ENCODE results near the gene NPR2. TPM values are rescaled to one million over a fixed set of nuclear protein-coding genes. Genes with fewer than 3 reads are reported as not detected.

NPR2 gene
- total RNA-seq, 1 experiment from 2014 or later: 40.5 TPM

DNA sequence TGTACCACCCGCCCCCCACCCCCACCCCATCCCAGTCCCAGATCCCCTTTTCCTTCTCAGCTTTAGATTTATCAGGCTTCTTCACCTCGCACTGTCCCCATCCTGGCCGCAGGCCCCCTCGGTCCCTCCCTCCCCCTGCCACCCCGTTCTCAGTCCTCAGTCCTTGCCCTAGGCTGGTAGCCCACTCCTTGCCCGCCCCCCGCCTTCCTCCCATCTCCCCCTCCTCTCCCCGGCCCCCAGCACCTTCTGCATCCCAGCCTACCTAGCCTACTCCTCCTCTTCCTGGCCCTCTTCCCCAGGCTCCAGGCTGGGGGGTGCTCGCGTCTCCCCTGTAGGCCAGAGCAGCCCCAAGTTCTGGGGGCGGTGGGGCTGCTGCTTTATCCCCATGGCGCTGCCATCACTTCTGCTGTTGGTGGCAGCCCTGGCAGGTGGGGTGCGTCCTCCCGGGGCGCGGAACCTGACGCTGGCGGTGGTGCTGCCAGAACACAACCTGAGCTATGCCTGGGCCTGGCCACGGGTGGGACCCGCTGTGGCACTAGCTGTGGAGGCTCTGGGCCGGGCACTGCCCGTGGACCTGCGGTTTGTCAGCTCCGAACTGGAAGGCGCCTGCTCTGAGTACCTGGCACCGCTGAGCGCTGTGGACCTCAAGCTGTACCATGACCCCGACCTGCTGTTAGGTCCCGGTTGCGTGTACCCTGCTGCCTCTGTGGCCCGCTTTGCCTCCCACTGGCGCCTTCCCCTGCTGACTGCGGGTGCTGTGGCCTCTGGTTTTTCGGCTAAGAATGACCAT lies 828 bp downstream of the NPR2 start:
- no peaks in the 10 kb centered on the region for H3K36me3 Mint-ChIP-seq (ENCODE audit: insufficient read depth, unreplicated experiment)
- TF ChIP-seq, protein P1, sequence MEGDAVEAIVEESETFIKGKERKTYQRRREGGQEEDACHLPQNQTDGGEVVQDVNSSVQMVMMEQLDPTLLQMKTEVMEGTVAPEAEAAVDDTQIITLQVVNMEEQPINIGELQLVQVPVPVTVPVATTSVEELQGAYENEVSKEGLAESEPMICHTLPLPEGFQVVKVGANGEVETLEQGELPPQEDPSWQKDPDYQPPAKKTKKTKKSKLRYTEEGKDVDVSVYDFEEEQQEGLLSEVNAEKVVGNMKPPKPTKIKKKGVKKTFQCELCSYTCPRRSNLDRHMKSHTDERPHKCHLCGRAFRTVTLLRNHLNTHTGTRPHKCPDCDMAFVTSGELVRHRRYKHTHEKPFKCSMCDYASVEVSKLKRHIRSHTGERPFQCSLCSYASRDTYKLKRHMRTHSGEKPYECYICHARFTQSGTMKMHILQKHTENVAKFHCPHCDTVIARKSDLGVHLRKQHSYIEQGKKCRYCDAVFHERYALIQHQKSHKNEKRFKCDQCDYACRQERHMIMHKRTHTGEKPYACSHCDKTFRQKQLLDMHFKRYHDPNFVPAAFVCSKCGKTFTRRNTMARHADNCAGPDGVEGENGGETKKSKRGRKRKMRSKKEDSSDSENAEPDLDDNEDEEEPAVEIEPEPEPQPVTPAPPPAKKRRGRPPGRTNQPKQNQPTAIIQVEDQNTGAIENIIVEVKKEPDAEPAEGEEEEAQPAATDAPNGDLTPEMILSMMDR (IDR thresholded peaks at IDR 0.05; ENCODE audit: insufficient read depth in 1 of 2, low read depth in 1 of 2, low read length in 1 of 2, severe bottlenecking in 1 of 2, unreplicated experiment in 1 of 2): no peak
- no TSS peak for BruUV-seq (replicated peaks)
- Histone ChIP-seq H3K4me1 (peaks cover 8% of the 10 kb centered on the region; the same call in 1 of the 2 replicates), H3K27me3 (replicated peaks; ENCODE audit: control insufficient read depth, insufficient read depth, low read length) (no peaks in the 10 kb centered on the region), H3K4me3 (ENCODE audit: low read depth, low read length) (no peak overlapping the region), H3K9me3 (no peaks in the 10 kb centered on the region), H3K36me3 (ENCODE audit: control insufficient read depth, insufficient read depth, low read length) (0 out of 2 replicates have a peak, but pooled peaks cover 1% of the 10 kb centered on the region)
- CTCF ChIA-PET: no interaction called here
- no peak for DNase-seq
- intact Hi-C loops (cut with micrococcal nuclease; ENCODE audit: unreplicated experiment): no loop called here
- H3K9me3 Mint-ChIP-seq (ENCODE audit: unreplicated experiment): no peaks in the 10 kb centered on the region
- POLR2A ChIA-PET: no interaction called here
- H3K27ac Mint-ChIP-seq (ENCODE audit: unreplicated experiment): no peak overlapping the region
- no peak overlapping the region for H3K4me3 Mint-ChIP-seq (ENCODE audit: unreplicated experiment)
- H3K4me1 Mint-ChIP-seq (ENCODE audit: low read depth, unreplicated experiment): peaks cover 4% of the 10 kb centered on the region
- H3K27me3 Mint-ChIP-seq (ENCODE audit: insufficient read depth, unreplicated experiment): no peaks in the 10 kb centered on the region

DNA sequence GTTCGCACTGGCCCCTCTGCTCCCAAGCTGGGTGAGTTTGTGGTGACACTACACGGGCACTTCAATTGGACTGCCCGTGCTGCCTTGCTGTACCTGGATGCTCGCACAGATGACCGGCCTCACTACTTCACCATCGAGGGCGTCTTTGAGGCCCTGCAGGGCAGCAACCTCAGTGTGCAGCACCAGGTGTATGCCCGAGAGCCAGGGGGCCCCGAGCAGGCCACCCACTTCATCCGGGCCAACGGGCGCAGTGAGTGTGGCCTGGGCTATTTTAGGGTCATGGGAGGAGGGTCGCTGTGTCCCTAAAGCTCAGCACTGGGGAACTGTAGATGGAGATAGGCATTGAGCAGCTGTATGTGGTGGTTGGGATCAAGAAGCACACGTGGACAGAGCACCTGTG lies 1.4 kb downstream of the NPR2 start:
- Mint-ChIP-seq H3K27ac (ENCODE audit: unreplicated experiment) (no peak overlapping the region), H3K27me3 (ENCODE audit: insufficient read depth, unreplicated experiment) (no peaks in the 10 kb centered on the region), H3K4me1 (ENCODE audit: low read depth, unreplicated experiment) (peaks cover 4% of the 10 kb centered on the region), H3K36me3 (ENCODE audit: insufficient read depth, unreplicated experiment) (no peaks in the 10 kb centered on the region), H3K4me3 (ENCODE audit: unreplicated experiment) (no peak overlapping the region), H3K9me3 (ENCODE audit: unreplicated experiment) (no peaks in the 10 kb centered on the region)
- intact Hi-C loops (cut with micrococcal nuclease; ENCODE audit: unreplicated experiment): no loop called here
- TF ChIP-seq, protein P1 (IDR thresholded peaks at IDR 0.05; ENCODE audit: insufficient read depth in 1 of 2, low read depth in 1 of 2, low read length in 1 of 2, severe bottlenecking in 1 of 2, unreplicated experiment in 1 of 2): no peak
- POLR2A ChIA-PET: no interaction called here
- H3K27me3 ChIP-seq (replicated peaks; ENCODE audit: control insufficient read depth, insufficient read depth, low read length): no peaks in the 10 kb centered on the region
- H3K9me3 ChIP-seq: no peaks in the 10 kb centered on the region
- no TSS peak for BruUV-seq (replicated peaks)
- H3K4me1 ChIP-seq: peaks cover 9% of the 10 kb centered on the region
- no peak overlapping the region for H3K4me3 ChIP-seq (ENCODE audit: low read depth, low read length)
- 0 out of 2 replicates have a peak, but pooled peaks cover 1% of the 10 kb centered on the region for H3K36me3 ChIP-seq (ENCODE audit: control insufficient read depth, insufficient read depth, low read length)
- CTCF ChIA-PET: no interaction called here
- no peak for DNase-seq

GRCh38 chr9:35793461-35793860 lies 2.1 kb downstream of the NPR2 start:
- Mint-ChIP-seq H3K36me3 (ENCODE audit: insufficient read depth, unreplicated experiment) (no peaks in the 10 kb centered on the region), H3K27me3 (ENCODE audit: insufficient read depth, unreplicated experiment) (no peaks in the 10 kb centered on the region)
- CTCF ChIA-PET: no interaction called here

More at GRCh38 chr9:35793461-35793860, 2.1 kb downstream of the NPR2 start:
- H3K4me1 Mint-ChIP-seq (ENCODE audit: low read depth, unreplicated experiment): peaks cover 4% of the 10 kb centered on the region
- Histone ChIP-seq H3K9me3 (no peaks in the 10 kb centered on the region), H3K4me3 (ENCODE audit: low read depth, low read length) (no peak overlapping the region), H3K27me3 (replicated peaks; ENCODE audit: control insufficient read depth, insufficient read depth, low read length) (no peaks in the 10 kb centered on the region), H3K4me1 (peaks cover 15% of the 10 kb centered on the region), H3K36me3 (ENCODE audit: control insufficient read depth, insufficient read depth, low read length) (0 out of 2 replicates have a peak, but pooled peaks cover 1% of the 10 kb centered on the region)
- POLR2A ChIA-PET: no interaction called here
- DNase-seq: no peak
- TF ChIP-seq, protein P1 (IDR thresholded peaks at IDR 0.05; ENCODE audit: insufficient read depth in 1 of 2, low read depth in 1 of 2, low read length in 1 of 2, severe bottlenecking in 1 of 2, unreplicated experiment in 1 of 2): no peak
- no peak overlapping the region for H3K4me3 Mint-ChIP-seq (ENCODE audit: unreplicated experiment)
- intact Hi-C loops (cut with micrococcal nuclease; ENCODE audit: unreplicated experiment): no loop called here
- H3K9me3 Mint-ChIP-seq (ENCODE audit: unreplicated experiment): no peaks in the 10 kb centered on the region
- H3K27ac Mint-ChIP-seq (ENCODE audit: unreplicated experiment): no peak overlapping the region
- no TSS peak for BruUV-seq (replicated peaks)

Measured in Caco-2 (cell line).